ENCODE results near the gene MFAP3. TPM values are rescaled to one million over a fixed set of nuclear protein-coding genes. Genes with fewer than 3 reads are reported as not detected.

Gene MFAP3
- polyA plus RNA-seq, 2 of the 4 experiments (the other 2 are of a cell fraction) = 25.1 to 38.9 TPM

GRCh38 chr5:154058055-154059038 lies 19.6 kb downstream of the MFAP3 start:
- FAIRE-seq = no peak
- no peak for ATAC-seq
- WGBS (ENCODE audit: missing lambda C conversion rate) = 84% methylated on average over 10 of the region's 10 CpGs
- no peaks in the 10 kb centered on the region for H3K4me1 ChIP-seq
- no peak for TF ChIP-seq ZNF302 (CRISPR knock-in tag; IDR thresholded peaks at IDR 0.05)
- no peak for TF ChIP-seq RFX5 (IDR thresholded peaks at IDR 0.05)
- TF ChIP-seq CHD4 (IDR thresholded peaks at IDR 0.05; ENCODE audit: borderline replicate concordance) = no peak
- no peak for TF ChIP-seq PHF8 (IDR thresholded peaks at IDR 0.05; ENCODE audit: borderline replicate concordance, low read depth)
- no peak for TF ChIP-seq TP53 (CRISPR knock-in tag; IDR thresholded peaks at IDR 0.05)
- H3K4me3 ChIP-seq = no peak overlapping the region
- no peak overlapping the region for H3K27ac ChIP-seq
- no peaks in the 10 kb centered on the region for H3K9me3 ChIP-seq
- CTCF ChIA-PET = interaction anchor here (0.8 to 1.9 kb wide), 8 partner anchors 9 to 552 kb away, joined by 3 to 9 read pairs (median 4); no protein-coding TSS in a partner anchor
- H3K4me2 ChIP-seq = no peak overlapping the region
- POLR2A ChIA-PET = no interaction called here
- no peak for DNase-seq (ENCODE audit: low read depth in 1 of 2, low spot score in 1 of 2)

DNA sequence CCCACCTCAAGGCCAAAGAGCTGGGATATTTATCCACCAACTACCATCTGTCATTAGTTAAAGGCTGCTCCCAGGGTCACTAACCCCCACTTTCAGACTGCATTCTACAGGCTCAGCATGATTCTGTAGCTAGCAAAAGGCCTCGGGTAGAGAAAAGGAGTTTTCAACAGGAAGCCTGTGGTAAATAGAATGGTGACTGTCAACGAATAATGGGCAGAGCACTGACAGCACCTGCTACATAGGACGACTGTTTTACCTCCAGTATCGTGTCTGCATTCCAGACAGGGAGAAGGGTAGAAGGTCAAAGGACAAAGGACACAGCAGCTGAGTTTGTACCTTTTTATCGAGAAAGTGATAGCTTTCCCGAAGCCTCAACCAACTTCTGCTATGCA lies 20.3 kb downstream of the MFAP3 start:
- FAIRE-seq (no peak), ATAC-seq (no peak), DNase-seq (ENCODE audit: low read depth in 1 of 2, low spot score in 1 of 2) (no peak)
- POLR2A ChIA-PET = interaction anchor here (0.6 kb wide), 1 partner anchor 12 kb away, joined by 4 read pairs; no protein-coding TSS in a partner anchor
- Histone ChIP-seq H3K4me1 (no peaks in the 10 kb centered on the region), H3K27ac (no peak overlapping the region), H3K4me3 (no peak overlapping the region), H3K4me2 (no peak overlapping the region), H3K9me3 (no peaks in the 10 kb centered on the region)
- WGBS (ENCODE audit: missing lambda C conversion rate) = 78% methylated on average over 6 of the region's 6 CpGs
- CTCF ChIA-PET = interaction anchor here (0.6 to 1.9 kb wide), 9 partner anchors 10 to 562 kb away, joined by 3 to 9 read pairs (median 4); no protein-coding TSS in a partner anchor
- TF ChIP-seq HOXA7 (CRISPR knock-in tag; IDR thresholded peaks at IDR 0.05) (no peak), SREBF2 (IDR thresholded peaks at IDR 0.05) (no peak), RCOR1 (IDR thresholded peaks at IDR 0.05; ENCODE audit: low read depth, low read length) (no peak), CEBPB (IDR thresholded peaks at IDR 0.05) (no peak), CHD4 (IDR thresholded peaks at IDR 0.05; ENCODE audit: borderline replicate concordance) (no peak), ZFP36 (IDR thresholded peaks at IDR 0.05; ENCODE audit: borderline replicate concordance, partially characterized antibody) (no peak), HDAC2 (IDR thresholded peaks at IDR 0.05) (no peak), HEYL (CRISPR knock-in tag; IDR thresholded peaks at IDR 0.05) (no peak), ESRRA (IDR thresholded peaks at IDR 0.05; ENCODE audit: borderline replicate concordance, low read length) (no peak), TFCP2L1 (CRISPR knock-in tag; IDR thresholded peaks at IDR 0.05) (no peak), NPAS2 (CRISPR knock-in tag; IDR thresholded peaks at IDR 0.05; ENCODE audit: borderline replicate concordance) (no peak)
- TF ChIP-seq, protein P1, sequence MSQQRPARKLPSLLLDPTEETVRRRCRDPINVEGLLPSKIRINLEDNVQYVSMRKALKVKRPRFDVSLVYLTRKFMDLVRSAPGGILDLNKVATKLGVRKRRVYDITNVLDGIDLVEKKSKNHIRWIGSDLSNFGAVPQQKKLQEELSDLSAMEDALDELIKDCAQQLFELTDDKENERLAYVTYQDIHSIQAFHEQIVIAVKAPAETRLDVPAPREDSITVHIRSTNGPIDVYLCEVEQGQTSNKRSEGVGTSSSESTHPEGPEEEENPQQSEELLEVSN (IDR thresholded peaks at IDR 0.05; ENCODE audit: borderline replicate concordance, low read depth) = no peak
- TF ChIP-seq, protein P2, sequence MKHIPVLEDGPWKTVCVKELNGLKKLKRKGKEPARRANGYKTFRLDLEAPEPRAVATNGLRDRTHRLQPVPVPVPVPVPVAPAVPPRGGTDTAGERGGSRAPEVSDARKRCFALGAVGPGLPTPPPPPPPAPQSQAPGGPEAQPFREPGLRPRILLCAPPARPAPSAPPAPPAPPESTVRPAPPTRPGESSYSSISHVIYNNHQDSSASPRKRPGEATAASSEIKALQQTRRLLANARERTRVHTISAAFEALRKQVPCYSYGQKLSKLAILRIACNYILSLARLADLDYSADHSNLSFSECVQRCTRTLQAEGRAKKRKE (CRISPR knock-in tag; IDR thresholded peaks at IDR 0.05; ENCODE audit: low read depth) = no peak
- TF ChIP-seq, protein P3, sequence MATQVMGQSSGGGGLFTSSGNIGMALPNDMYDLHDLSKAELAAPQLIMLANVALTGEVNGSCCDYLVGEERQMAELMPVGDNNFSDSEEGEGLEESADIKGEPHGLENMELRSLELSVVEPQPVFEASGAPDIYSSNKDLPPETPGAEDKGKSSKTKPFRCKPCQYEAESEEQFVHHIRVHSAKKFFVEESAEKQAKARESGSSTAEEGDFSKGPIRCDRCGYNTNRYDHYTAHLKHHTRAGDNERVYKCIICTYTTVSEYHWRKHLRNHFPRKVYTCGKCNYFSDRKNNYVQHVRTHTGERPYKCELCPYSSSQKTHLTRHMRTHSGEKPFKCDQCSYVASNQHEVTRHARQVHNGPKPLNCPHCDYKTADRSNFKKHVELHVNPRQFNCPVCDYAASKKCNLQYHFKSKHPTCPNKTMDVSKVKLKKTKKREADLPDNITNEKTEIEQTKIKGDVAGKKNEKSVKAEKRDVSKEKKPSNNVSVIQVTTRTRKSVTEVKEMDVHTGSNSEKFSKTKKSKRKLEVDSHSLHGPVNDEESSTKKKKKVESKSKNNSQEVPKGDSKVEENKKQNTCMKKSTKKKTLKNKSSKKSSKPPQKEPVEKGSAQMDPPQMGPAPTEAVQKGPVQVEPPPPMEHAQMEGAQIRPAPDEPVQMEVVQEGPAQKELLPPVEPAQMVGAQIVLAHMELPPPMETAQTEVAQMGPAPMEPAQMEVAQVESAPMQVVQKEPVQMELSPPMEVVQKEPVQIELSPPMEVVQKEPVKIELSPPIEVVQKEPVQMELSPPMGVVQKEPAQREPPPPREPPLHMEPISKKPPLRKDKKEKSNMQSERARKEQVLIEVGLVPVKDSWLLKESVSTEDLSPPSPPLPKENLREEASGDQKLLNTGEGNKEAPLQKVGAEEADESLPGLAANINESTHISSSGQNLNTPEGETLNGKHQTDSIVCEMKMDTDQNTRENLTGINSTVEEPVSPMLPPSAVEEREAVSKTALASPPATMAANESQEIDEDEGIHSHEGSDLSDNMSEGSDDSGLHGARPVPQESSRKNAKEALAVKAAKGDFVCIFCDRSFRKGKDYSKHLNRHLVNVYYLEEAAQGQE (IDR thresholded peaks at IDR 0.05) = no peak
